ENCODE measurements around the gene PCSK4. TPM values are rescaled to one million over a fixed set of nuclear protein-coding genes. Genes with fewer than 3 reads are reported as not detected.

The PCSK4 gene
- total and polyA plus RNA-seq, 9 of the 15 experiments (the other 6 are each of a cell fraction or from before 2014, with no cell fraction given) = 0.01 to 9.1 (median 2.1) TPM; not detected in 1

DNA sequence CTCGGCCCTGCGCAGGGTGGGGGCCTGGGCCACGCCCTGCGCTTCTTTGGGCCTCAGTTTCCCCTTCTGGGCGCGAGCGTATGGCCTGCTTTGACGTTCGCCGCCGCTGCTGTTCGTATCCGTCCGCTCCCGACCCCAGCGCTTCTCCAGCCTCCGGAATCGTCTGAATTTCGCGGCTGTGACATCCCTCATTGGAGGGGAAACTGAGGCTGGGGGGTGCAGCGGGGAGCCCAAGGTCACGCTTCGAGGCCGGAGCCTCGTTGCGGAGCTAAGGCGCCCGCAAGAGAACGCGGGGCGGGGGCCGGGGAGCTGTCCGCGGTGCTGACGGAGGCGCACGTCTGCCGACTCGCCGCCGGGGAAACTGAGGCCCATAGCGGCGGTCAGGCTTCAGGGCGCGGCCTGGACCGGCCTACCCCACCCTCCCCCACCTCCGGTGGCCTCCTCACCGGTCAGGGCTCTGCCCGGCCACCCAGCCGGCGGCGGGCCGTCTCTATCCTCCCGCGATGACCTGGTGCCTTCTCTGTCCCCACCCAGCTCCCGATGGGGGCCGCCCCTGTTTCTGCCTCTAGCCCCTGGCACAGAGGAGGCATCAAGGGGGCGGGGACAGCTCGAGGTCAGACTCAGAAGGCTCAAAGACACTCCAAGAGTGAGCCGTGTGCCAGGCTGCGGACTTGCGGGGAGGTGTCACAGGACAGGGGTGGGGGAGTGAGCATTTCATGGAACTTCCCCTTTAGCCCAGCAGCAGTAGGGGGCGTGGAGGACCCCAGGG, 43.3 kb downstream of the PCSK4 start (continued):
- TF ChIP-seq, protein P1, sequence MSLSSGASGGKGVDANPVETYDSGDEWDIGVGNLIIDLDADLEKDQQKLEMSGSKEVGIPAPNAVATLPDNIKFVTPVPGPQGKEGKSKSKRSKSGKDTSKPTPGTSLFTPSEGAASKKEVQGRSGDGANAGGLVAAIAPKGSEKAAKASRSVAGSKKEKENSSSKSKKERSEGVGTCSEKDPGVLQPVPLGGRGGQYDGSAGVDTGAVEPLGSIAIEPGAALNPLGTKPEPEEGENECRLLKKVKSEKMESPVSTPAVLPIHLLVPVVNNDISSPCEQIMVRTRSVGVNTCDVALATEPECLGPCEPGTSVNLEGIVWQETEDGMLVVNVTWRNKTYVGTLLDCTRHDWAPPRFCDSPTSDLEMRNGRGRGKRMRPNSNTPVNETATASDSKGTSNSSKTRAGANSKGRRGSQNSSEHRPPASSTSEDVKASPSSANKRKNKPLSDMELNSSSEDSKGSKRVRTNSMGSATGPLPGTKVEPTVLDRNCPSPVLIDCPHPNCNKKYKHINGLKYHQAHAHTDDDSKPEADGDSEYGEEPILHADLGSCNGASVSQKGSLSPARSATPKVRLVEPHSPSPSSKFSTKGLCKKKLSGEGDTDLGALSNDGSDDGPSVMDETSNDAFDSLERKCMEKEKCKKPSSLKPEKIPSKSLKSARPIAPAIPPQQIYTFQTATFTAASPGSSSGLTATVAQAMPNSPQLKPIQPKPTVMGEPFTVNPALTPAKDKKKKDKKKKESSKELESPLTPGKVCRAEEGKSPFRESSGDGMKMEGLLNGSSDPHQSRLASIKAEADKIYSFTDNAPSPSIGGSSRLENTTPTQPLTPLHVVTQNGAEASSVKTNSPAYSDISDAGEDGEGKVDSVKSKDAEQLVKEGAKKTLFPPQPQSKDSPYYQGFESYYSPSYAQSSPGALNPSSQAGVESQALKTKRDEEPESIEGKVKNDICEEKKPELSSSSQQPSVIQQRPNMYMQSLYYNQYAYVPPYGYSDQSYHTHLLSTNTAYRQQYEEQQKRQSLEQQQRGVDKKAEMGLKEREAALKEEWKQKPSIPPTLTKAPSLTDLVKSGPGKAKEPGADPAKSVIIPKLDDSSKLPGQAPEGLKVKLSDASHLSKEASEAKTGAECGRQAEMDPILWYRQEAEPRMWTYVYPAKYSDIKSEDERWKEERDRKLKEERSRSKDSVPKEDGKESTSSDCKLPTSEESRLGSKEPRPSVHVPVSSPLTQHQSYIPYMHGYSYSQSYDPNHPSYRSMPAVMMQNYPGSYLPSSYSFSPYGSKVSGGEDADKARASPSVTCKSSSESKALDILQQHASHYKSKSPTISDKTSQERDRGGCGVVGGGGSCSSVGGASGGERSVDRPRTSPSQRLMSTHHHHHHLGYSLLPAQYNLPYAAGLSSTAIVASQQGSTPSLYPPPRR (CRISPR knock-in tag; IDR thresholded peaks at IDR 0.05; ENCODE audit: borderline replicate concordance) = no peak
- TF ChIP-seq MAFG (tag; conservative IDR thresholded peaks at IDR 0.05) = no peak
- TF ChIP-seq ZEB2 (IDR thresholded peaks at IDR 0.05) = no peak
- TF ChIP-seq, protein P2, sequence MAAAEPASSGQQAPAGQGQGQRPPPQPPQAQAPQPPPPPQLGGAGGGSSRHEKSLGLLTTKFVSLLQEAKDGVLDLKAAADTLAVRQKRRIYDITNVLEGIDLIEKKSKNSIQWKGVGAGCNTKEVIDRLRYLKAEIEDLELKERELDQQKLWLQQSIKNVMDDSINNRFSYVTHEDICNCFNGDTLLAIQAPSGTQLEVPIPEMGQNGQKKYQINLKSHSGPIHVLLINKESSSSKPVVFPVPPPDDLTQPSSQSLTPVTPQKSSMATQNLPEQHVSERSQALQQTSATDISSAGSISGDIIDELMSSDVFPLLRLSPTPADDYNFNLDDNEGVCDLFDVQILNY (CRISPR knock-in tag; IDR thresholded peaks at IDR 0.05) = no peak
- TF ChIP-seq JUND (IDR thresholded peaks at IDR 0.05; ENCODE audit: borderline replicate concordance, low read depth, low read length) = no peak
- no peak for TF ChIP-seq JUND (tag; IDR thresholded peaks at IDR 0.05; ENCODE audit: borderline replicate concordance, low read depth, low read length)
- no peak for TF ChIP-seq ZNF644 (tag; IDR thresholded peaks at IDR 0.05; ENCODE audit: low read depth)
- no peak for TF ChIP-seq TARDBP (IDR thresholded peaks at IDR 0.05)
- TF ChIP-seq GTF2A2 (tag; IDR thresholded peaks at IDR 0.05) = no peak
- TF ChIP-seq, protein P3, sequence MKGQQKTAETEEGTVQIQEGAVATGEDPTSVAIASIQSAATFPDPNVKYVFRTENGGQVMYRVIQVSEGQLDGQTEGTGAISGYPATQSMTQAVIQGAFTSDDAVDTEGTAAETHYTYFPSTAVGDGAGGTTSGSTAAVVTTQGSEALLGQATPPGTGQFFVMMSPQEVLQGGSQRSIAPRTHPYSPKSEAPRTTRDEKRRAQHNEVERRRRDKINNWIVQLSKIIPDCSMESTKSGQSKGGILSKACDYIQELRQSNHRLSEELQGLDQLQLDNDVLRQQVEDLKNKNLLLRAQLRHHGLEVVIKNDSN (CRISPR knock-in tag; IDR thresholded peaks at IDR 0.05) = no peak
- no peak for TF ChIP-seq ZNF780A (CRISPR knock-in tag; IDR thresholded peaks at IDR 0.05)
- TF ChIP-seq TGIF2 (CRISPR knock-in tag; IDR thresholded peaks at IDR 0.05) = peak; percentile 91
- peak; percentile 88 for TF ChIP-seq FOXP1 (CRISPR knock-in tag; IDR thresholded peaks at IDR 0.05)
- no peak for TF ChIP-seq MAFF (IDR thresholded peaks at IDR 0.05; ENCODE audit: low read length)
- no peak for TF ChIP-seq NCOA4 (IDR thresholded peaks at IDR 0.05; ENCODE audit: partially characterized antibody)
- TF ChIP-seq POLR2G (IDR thresholded peaks at IDR 0.05; ENCODE audit: low read depth, low read length) = 0 out of 2 replicates have a peak, but pooled peaks have one; percentile 20
- no peak for TF ChIP-seq SETDB1 (IDR thresholded peaks at IDR 0.05; ENCODE audit: low read length)
- TF ChIP-seq SIN3A (IDR thresholded peaks at IDR 0.05; ENCODE audit: borderline replicate concordance in 2 of 2, control insufficient read depth in 1 of 2, low read depth in 2 of 2, low read length in 2 of 2) = peak in 1 of 2 experiments; percentile 74; a peak in 1 of 4 replicates
- TF ChIP-seq RUNX1 (IDR thresholded peaks at IDR 0.05; ENCODE audit: low read depth) = no peak
- no peak for TF ChIP-seq ATF7 (IDR thresholded peaks at IDR 0.05)
- no peak for TF ChIP-seq MECOM (CRISPR knock-in tag; IDR thresholded peaks at IDR 0.05)
- TF ChIP-seq RFX1 (IDR thresholded peaks at IDR 0.05) = no peak
- no peak for TF ChIP-seq FOXK2 (conservative IDR thresholded peaks at IDR 0.05 in 1 of 2, IDR thresholded peaks at IDR 0.05 in 1 of 2; ENCODE audit: low read depth in 2 of 2)
- no peak for TF ChIP-seq HDGF (IDR thresholded peaks at IDR 0.05)
- no peak for TF ChIP-seq STAT5B (CRISPR knock-in tag; IDR thresholded peaks at IDR 0.05)
